Mesenchymal stem cell (in vitro differentiated cells and primary cell): ENCODE results near the gene EDC4. TPM values are rescaled to one million over a fixed set of nuclear protein-coding genes. Genes with fewer than 3 reads are reported as not detected.

Experiments
- DNase-seq: peaks from one replicate; pipeline ENCODE4 v3.0.0-alpha.2; 2013
- H2AFZ ChIP-seq: one replicate; pipeline ENCODE4 v1.6.1; 2013; ENCODE audit warnings: low read depth, mild to moderate bottlenecking, control low read depth, inconsistent platforms, low read length, moderate library complexity
- H2AK5ac ChIP-seq: 2 replicates; pipeline ENCODE4 v1.6.1; 2013; ENCODE audit warnings: low read length, moderate library complexity, mild to moderate bottlenecking, inconsistent platforms; ENCODE audit not compliant: severe bottlenecking
- H2BK120ac ChIP-seq: one replicate; pipeline ENCODE4 v1.6.1; 2013; ENCODE audit warnings: low read depth, mild to moderate bottlenecking, inconsistent platforms, low read length, moderate library complexity
- H2BK12ac ChIP-seq, 2 experiments: one replicate each; pipeline ENCODE4 v1.6.1; 2013; ENCODE audit warnings: inconsistent platforms in 2 of 2, low read length in 2 of 2, mild to moderate bottlenecking in 2 of 2, moderate library complexity in 2 of 2, control low read depth in 1 of 2
- H2BK15ac ChIP-seq: one replicate; pipeline ENCODE4 v1.6.1; 2013; ENCODE audit warnings: mild to moderate bottlenecking, low read depth, inconsistent platforms; ENCODE audit not compliant: poor library complexity, severe bottlenecking
- H2BK5ac ChIP-seq: 2 replicates; pipeline ENCODE4 v1.6.1; 2013; ENCODE audit warnings: low read depth, mild to moderate bottlenecking, low read length, control low read depth, inconsistent platforms; ENCODE audit not compliant: poor library complexity, severe bottlenecking
- H3K14ac ChIP-seq, 2 experiments: one replicate each; pipeline ENCODE4 v1.6.1; 2013; ENCODE audit warnings: inconsistent platforms in 2 of 2, low read length in 2 of 2, control low read depth in 1 of 2, mild to moderate bottlenecking in 1 of 2, moderate library complexity in 1 of 2
- H3K18ac ChIP-seq, 2 experiments: one replicate each; pipeline ENCODE4 v1.6.1; 2013; ENCODE audit warnings: inconsistent platforms in 2 of 2, low read length in 2 of 2, control low read depth in 1 of 2, low read depth in 1 of 2, mild to moderate bottlenecking in 1 of 2
- H3K23ac ChIP-seq, 2 experiments: one replicate each; pipeline ENCODE4 v1.6.1; 2013; ENCODE audit warnings: inconsistent platforms in 2 of 2, low read length in 2 of 2, mild to moderate bottlenecking in 2 of 2, moderate library complexity in 2 of 2, control low read depth in 1 of 2
- H3K27ac ChIP-seq: 2 replicates; pipeline ENCODE4 v1.5.1; 2013; ENCODE audit warnings: mild to moderate bottlenecking, moderate library complexity, low read length, control low read depth, inconsistent platforms; ENCODE audit not compliant: poor library complexity, severe bottlenecking
- H3K27me3 ChIP-seq, 2 experiments: 2 replicates each; pipeline versions ENCODE4 v1.6.1 to v1.7.0; 2013; ENCODE audit warnings: low read length in 2 of 2, mild to moderate bottlenecking in 2 of 2, moderate library complexity in 2 of 2, control low read depth in 1 of 2, inconsistent platforms in 1 of 2; ENCODE audit not compliant: control insufficient read depth in 1 of 2, insufficient read depth in 1 of 2
- H3K36me3 ChIP-seq, 2 experiments: 2 replicates each; pipeline versions ENCODE4 v1.6.1 to v1.7.0; 2013; ENCODE audit warnings: low read length in 2 of 2, control low read depth in 1 of 2, inconsistent platforms in 1 of 2, low read depth in 1 of 2, mild to moderate bottlenecking in 1 of 2; ENCODE audit not compliant: insufficient read depth in 2 of 2, control insufficient read depth in 1 of 2
- H3K4ac ChIP-seq, 2 experiments: one replicate each; pipeline ENCODE4 v1.6.1; 2013; ENCODE audit warnings: inconsistent platforms in 2 of 2, low read length in 2 of 2, mild to moderate bottlenecking in 2 of 2, moderate library complexity in 2 of 2, control low read depth in 1 of 2, low read depth in 1 of 2
- H3K4me1 ChIP-seq: 2 replicates; pipeline ENCODE4 v1.6.1; 2013; ENCODE audit warnings: low read depth, low read length, control low read depth; ENCODE audit not compliant: control insufficient read depth, insufficient read depth
- H3K4me2 ChIP-seq: 2 replicates; pipeline ENCODE4 v1.6.1; 2013; ENCODE audit warnings: low read length, mild to moderate bottlenecking, inconsistent platforms; ENCODE audit not compliant: poor library complexity, severe bottlenecking
- H3K4me3 ChIP-seq, 2 experiments: 2 replicates each; pipeline versions ENCODE4 v1.5.1 to v1.7.0; 2013; ENCODE audit warnings: low read length in 2 of 2, mild to moderate bottlenecking in 2 of 2, control low read depth in 1 of 2, low read depth in 1 of 2; ENCODE audit not compliant: insufficient read depth in 1 of 2
- H3K79me1 ChIP-seq: replicated peaks from 2 replicates; pipeline ENCODE4 v1.6.1; 2013; ENCODE audit warnings: mild to moderate bottlenecking, control low read depth, low read length, inconsistent platforms; ENCODE audit not compliant: poor library complexity, severe bottlenecking
- H3K9ac ChIP-seq: 2 replicates; pipeline ENCODE4 v1.7.0; 2013; ENCODE audit warnings: mild to moderate bottlenecking, low read length, moderate library complexity
- H3K9me3 ChIP-seq: 2 replicates; pipeline ENCODE4 v1.7.0; 2013; ENCODE audit warnings: mild to moderate bottlenecking, low read length; ENCODE audit not compliant: control insufficient read depth
- H4K8ac ChIP-seq: one replicate; pipeline ENCODE4 v1.6.1; 2013; ENCODE audit warnings: inconsistent platforms, mild to moderate bottlenecking, low read length, moderate library complexity
- H4K91ac ChIP-seq: one replicate; pipeline ENCODE4 v1.6.1; 2013; ENCODE audit warnings: mild to moderate bottlenecking, low read length, inconsistent platforms
- WGBS: methylation state at CpG from one replicate; pipeline ENCODE4 v1.1.7; 2013; ENCODE audit warnings: mixed read lengths; 5-methylcytosine and 5-hydroxymethylcytosine counted together
- small RNA-seq: library from polyadenylated mRNA; stranded (forward); fragments of <200 nt; extraction: miRNeasy Mini kit (QIAGEN cat#:217004); gene quantifications from one replicate; pipeline ENCODE3, GENCODE V24; 2013; ENCODE audit warnings: low read depth

The EDC4 gene

DNA sequence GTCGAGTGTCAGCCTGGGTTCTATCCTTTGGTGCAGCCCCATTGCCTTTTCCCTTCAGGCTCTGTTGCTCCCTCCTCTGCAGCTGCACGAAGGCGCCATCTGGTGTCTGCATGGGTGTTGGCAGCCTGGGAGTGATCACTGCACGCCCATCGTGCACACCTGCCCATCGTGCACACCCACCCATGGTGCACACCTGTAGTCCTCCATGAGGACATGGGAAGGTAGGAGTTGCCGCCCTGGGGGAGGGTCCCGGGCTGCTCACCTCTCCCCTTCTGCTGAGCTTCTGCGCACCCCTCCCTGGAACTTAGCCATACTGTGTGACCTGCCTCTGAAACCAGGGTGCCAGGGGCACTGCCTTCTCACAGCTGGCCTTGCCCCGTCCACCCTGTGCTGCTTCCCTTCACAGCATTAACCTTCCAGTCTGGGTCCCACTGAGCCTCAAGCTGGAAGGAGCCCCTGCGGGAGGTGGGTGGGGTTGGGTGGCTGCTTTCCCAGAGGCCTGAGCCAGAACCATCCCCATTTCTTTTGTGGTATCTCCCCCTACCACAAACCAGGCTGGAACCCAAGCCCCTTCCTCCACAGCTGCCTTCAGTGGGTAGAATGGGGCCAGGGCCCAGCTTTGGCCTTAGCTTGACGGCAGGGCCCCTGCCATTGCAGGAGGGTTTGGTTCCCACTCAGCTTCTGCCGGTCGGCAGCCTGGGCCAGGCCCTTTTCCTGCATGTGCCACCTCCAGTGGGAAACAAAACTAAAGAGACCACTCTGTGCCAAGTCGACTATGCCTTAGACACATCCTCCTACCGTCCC, 55.9 kb downstream of the EDC4 start:
- Histone ChIP-seq H3K9ac (no peak overlapping the region), H2BK15ac (no peak overlapping the region), H3K27me3 (no peaks in the 10 kb centered on the region), H3K36me3 (peaks cover 51 to 68% of the 10 kb centered on the region in 2 experiments), H2BK120ac (no peak overlapping the region), H3K23ac (no peak overlapping the region), H2BK5ac (no peak overlapping the region), H4K91ac (no peak overlapping the region), H3K4me2 (no peak overlapping the region), H3K14ac (no peak overlapping the region), H3K9me3 (no peaks in the 10 kb centered on the region), H2AK5ac (no peak overlapping the region), H3K18ac (no peak overlapping the region), H3K27ac (no peak overlapping the region), H3K4me1 (peaks cover 15% of the 10 kb centered on the region), H3K4me3 (no peak overlapping the region), H3K4ac (no peak overlapping the region), H2BK12ac (peak overlapping the region in 1 of 2 experiments; percentile 11), H4K8ac (peak overlapping the region; percentile 56), H2AFZ (no peak overlapping the region), H3K79me1 (peaks cover 37% of the 10 kb centered on the region)
- 47% methylated on average over 15 of the region's 16 CpGs for WGBS
- peak; percentile 65 for DNase-seq

DNA sequence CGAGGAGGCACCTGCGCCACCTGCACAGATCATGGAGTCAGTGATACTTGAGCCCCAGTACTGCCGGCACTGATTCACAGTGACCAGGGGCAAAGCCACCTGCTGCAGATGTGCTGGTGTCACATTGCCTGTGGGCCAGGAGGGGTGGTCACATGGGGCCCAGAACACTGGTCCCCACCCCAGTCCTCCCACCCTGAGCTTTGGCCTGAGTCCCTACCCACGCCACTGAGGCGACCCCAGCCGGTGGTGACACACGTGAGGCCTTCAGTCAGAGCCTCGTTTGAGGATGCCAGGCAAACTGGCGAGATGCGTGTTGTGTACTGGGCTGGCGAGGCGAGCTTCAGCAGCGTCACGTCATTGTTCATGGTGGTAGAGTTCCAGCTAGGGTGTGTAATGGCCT, 57.3 kb downstream of the EDC4 start:
- Histone ChIP-seq H4K8ac (no peak overlapping the region), H3K4ac (no peak overlapping the region), H3K36me3 (peaks cover 59 to 69% of the 10 kb centered on the region in 2 experiments), H3K79me1 (peaks cover 39% of the 10 kb centered on the region), H3K9ac (no peak overlapping the region), H3K18ac (no peak overlapping the region), H2AK5ac (no peak overlapping the region), H2BK120ac (no peak overlapping the region), H3K23ac (no peak overlapping the region), H2AFZ (no peak overlapping the region), H2BK5ac (no peak overlapping the region), H3K4me3 (no peak overlapping the region), H2BK12ac (no peak overlapping the region), H3K27ac (no peak overlapping the region), H2BK15ac (no peak overlapping the region), H3K9me3 (no peaks in the 10 kb centered on the region), H3K4me1 (peaks cover 26% of the 10 kb centered on the region), H4K91ac (no peak overlapping the region), H3K14ac (no peak overlapping the region), H3K4me2 (no peak overlapping the region), H3K27me3 (no peaks in the 10 kb centered on the region)
- 93% methylated on average over 14 of the region's 14 CpGs for WGBS
- no peak for DNase-seq

DNA sequence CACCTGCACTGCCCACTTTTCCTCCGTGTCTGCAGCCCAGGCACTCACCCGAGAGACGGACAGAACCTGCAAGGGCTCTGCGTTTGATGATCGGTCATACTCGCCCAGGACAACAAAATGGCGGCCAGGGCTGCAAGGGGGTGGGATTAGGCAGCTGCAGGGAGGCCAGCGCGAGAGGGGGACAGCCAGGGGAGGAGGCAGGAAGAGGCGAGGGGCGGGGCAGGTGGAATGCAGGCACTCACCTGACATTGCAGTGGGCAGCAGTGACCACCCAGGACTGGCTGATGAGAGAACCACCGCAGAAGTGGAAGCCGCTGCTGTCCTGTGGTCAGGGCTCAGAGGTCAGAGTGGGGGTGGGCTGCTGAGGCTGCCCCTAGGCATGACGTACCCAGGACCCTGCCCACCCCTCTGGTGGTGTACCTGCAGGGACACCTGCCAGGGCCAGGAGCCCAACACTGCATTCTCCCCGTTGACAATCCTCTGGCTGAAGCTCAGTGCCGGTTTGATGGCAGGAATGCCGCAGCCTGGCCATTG, 57.9 kb downstream of the EDC4 start:
- Histone ChIP-seq H3K4me1 (peaks cover 25% of the 10 kb centered on the region), H3K27ac (no peak overlapping the region), H3K9me3 (no peaks in the 10 kb centered on the region), H3K79me1 (peaks cover 37% of the 10 kb centered on the region), H3K4me3 (no peak overlapping the region), H2BK120ac (no peak overlapping the region), H3K18ac (no peak overlapping the region), H4K91ac (no peak overlapping the region), H4K8ac (no peak overlapping the region), H2AK5ac (no peak overlapping the region), H3K4ac (no peak overlapping the region), H3K4me2 (no peak overlapping the region), H2BK15ac (no peak overlapping the region), H3K9ac (no peak overlapping the region), H3K14ac (no peak overlapping the region), H3K27me3 (no peaks in the 10 kb centered on the region), H3K23ac (no peak overlapping the region), H2BK12ac (no peak overlapping the region), H3K36me3 (peaks cover 59 to 69% of the 10 kb centered on the region in 2 experiments), H2BK5ac (no peak overlapping the region), H2AFZ (no peak overlapping the region)
- no peak for DNase-seq
- WGBS: 98% methylated on average over 17 of the region's 17 CpGs

Small RNAs within 50 kb of the gene (small RNA-seq; reads per million reads assigned to genes)
- gene AC040162.2: not detected
- not detected for gene NRN1L
